MCF 10A (cell line): ENCODE measurements around the gene PIK3C2B. TPM values are rescaled to one million over a fixed set of nuclear protein-coding genes. Genes with fewer than 3 reads are reported as not detected.

Source experiments
- BruUV-seq: library from RNA; stranded (reverse); fragments of 400-500 nt; replicated peaks from 2 replicates; lab custom pipeline; 2021; lab: Mats Ljungman, UMichigan
- CTCF ChIA-PET: fragments of 300-600 bp; sonication (Branson Sonifier 250); formaldehyde crosslinking; extraction: SDS; loops from one replicate; lab custom pipeline; 2021; ENCODE audit warnings: antibody characterized with exemption, inconsistent platforms; lab: Yijun Ruan, JAX
- POLR2A ChIA-PET: fragments of 300-600, 350-650 bp; sonication (Branson Sonifier 250); formaldehyde crosslinking; extraction: SDS; loops from one replicate; lab custom pipeline; 2020; ENCODE audit warnings: antibody characterized with exemption, inconsistent platforms; lab: Yijun Ruan, JAX
- DNase-seq: peaks from one replicate; pipeline ENCODE4 v3.0.0-alpha.2; 2018; ENCODE audit not compliant: unreplicated experiment
- H3K27ac Mint-ChIP-seq: one replicate; pipeline ENCODE4 v1.8.0; 2022; ENCODE audit warnings: mild to moderate bottlenecking, low read depth, mixed read lengths; ENCODE audit not compliant: unreplicated experiment
- H3K27me3 Mint-ChIP-seq: one replicate; pipeline ENCODE4 v1.8.0; 2022; ENCODE audit warnings: mixed read lengths; ENCODE audit not compliant: insufficient read depth, unreplicated experiment
- H3K36me3 Mint-ChIP-seq: one replicate; pipeline ENCODE4 v1.8.0; 2022; ENCODE audit warnings: mild to moderate bottlenecking, moderate library complexity, mixed read lengths; ENCODE audit not compliant: insufficient read depth, unreplicated experiment
- H3K4me1 Mint-ChIP-seq: one replicate; pipeline ENCODE4 v1.8.0; 2022; ENCODE audit warnings: mixed read lengths; ENCODE audit not compliant: insufficient read depth, unreplicated experiment
- H3K4me3 Mint-ChIP-seq: one replicate; pipeline ENCODE4 v1.8.0; 2022; ENCODE audit warnings: mild to moderate bottlenecking, moderate library complexity, mixed read lengths; ENCODE audit not compliant: unreplicated experiment
- H3K9me3 Mint-ChIP-seq: one replicate; pipeline ENCODE4 v1.8.0; 2022; ENCODE audit warnings: mixed read lengths; ENCODE audit not compliant: unreplicated experiment
- intact Hi-C: fragments of 100-400 bp; cut with micrococcal nuclease; formaldehyde crosslinking; loops from 2 replicates; pipeline ENCODE4 v1.14.1; 2022
- total RNA-seq: library from RNA; stranded (reverse); gene quantifications from 2 replicates; pipeline ENCODE4 v1.2.3, GENCODE V29; 2022
- TF ChIP-seq, protein P1 (sequence below): fragments of 200-600 bp; IDR thresholded peaks from one replicate; pipeline ENCODE4 v1.8.0; 2022; ENCODE audit warnings: antibody characterized with exemption, mild to moderate bottlenecking; ENCODE audit not compliant: unreplicated experiment

The PIK3C2B gene
- total RNA-seq, 1 experiment from 2014 or later: 3.4 TPM

DNA sequence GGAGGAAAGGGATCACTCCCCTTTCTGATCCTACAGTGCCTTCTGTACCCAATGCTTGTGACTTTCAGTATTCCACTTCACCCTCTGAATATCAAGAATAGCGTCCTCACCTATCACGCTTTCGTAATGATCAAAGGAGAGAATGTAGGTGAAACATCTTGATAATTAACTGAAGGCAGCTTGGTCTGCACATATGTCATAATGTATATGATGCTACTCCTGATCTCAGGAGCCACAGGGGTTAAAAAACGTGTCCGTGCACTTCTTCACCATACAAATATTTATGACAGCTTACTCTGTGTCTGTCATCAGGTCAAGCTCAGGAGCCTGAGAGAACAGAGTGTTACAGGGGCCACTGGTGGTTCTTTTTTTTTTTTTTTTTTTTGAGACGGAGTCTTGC lies 1.2 kb upstream of the PIK3C2B start:
- CTCF ChIA-PET: interaction anchor here (0.5 to 20.9 kb wide), 13 partner anchors 9 to 1137 kb away, joined by 3 to 1125 read pairs (median 7); no protein-coding TSS in a partner anchor
- H3K4me3 Mint-ChIP-seq: peak overlapping the region; percentile 86
- no peak for DNase-seq
- H3K27ac Mint-ChIP-seq: no peak overlapping the region
- POLR2A ChIA-PET: interaction anchor here (0.6 to 11.8 kb wide), 16 partner anchors 8 to 332 kb away, joined by 3 to 253 read pairs (median 44); partner anchors contain the start of genes MDM4 and PPP1R15B
- H3K27me3 Mint-ChIP-seq: peaks cover 37% of the 10 kb centered on the region
- peaks cover 26% of the 10 kb centered on the region for H3K4me1 Mint-ChIP-seq
- H3K36me3 Mint-ChIP-seq: no peaks in the 10 kb centered on the region
- H3K9me3 Mint-ChIP-seq: no peaks in the 10 kb centered on the region
- no TSS peak for BruUV-seq
- intact Hi-C loops: loop anchor here (2.0 kb wide), 1 partner anchor 57 kb away; no protein-coding TSS in a partner anchor
- TF ChIP-seq, protein P1, sequence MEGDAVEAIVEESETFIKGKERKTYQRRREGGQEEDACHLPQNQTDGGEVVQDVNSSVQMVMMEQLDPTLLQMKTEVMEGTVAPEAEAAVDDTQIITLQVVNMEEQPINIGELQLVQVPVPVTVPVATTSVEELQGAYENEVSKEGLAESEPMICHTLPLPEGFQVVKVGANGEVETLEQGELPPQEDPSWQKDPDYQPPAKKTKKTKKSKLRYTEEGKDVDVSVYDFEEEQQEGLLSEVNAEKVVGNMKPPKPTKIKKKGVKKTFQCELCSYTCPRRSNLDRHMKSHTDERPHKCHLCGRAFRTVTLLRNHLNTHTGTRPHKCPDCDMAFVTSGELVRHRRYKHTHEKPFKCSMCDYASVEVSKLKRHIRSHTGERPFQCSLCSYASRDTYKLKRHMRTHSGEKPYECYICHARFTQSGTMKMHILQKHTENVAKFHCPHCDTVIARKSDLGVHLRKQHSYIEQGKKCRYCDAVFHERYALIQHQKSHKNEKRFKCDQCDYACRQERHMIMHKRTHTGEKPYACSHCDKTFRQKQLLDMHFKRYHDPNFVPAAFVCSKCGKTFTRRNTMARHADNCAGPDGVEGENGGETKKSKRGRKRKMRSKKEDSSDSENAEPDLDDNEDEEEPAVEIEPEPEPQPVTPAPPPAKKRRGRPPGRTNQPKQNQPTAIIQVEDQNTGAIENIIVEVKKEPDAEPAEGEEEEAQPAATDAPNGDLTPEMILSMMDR: no peak

DNA sequence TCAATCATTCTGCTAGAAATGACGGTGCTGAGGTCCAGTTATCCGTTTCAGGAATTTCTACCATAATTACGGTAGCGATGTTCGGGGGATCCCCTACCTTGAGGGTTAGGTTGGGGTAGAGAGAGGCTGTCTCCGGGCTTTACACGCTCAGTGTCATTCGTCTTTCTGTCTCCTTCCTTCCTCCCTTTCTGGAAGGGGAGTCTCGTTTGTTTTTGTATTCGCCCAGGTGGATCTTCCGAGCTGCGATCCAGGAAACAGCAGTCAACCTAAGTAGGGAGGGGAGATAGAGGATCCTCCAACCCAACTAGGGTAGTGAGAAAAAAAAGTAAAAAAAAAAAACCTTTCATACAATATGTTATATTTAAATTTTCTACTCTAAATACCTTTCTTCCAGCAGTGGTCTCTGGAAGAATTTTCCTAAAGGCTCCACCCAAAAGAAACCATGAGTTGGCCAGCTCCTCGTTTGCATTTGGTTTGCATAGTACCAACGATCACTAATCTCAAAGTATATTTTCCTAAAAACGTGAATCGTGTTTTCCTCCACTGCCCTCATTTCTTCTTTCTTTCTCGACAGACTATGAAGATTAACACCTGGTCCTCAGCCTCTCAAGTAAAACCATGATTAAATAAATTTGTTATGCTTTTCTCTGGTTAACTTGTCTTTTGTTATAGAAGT lies 611 bp upstream of the PIK3C2B start:
- no peak for DNase-seq
- ChIA-PET CTCF (interaction anchor here (0.6 to 20.9 kb wide), 18 partner anchors 9 to 1138 kb away, joined by 3 to 1125 read pairs (median 7); no protein-coding TSS in a partner anchor), POLR2A (interaction anchor here (0.6 to 11.8 kb wide), 26 partner anchors 9 to 333 kb away, joined by 3 to 253 read pairs (median 12); partner anchors contain the start of genes MDM4 and PPP1R15B)
- Mint-ChIP-seq H3K9me3 (no peaks in the 10 kb centered on the region), H3K36me3 (no peaks in the 10 kb centered on the region), H3K27me3 (peaks cover 37% of the 10 kb centered on the region), H3K4me3 (peak overlapping the region; percentile 86), H3K27ac (peak overlapping the region; percentile 24), H3K4me1 (peaks cover 26% of the 10 kb centered on the region)
- intact Hi-C loops: loop anchor here (2.0 kb wide), 1 partner anchor 56 kb away; no protein-coding TSS in a partner anchor
- TF ChIP-seq, protein P1: no peak
- no TSS peak for BruUV-seq

GRCh38 chr1:204493984-204494280 lies 673 bp downstream of the PIK3C2B start:
- CTCF ChIA-PET: interaction anchor here (0.6 to 20.9 kb wide), 26 partner anchors 10 to 1139 kb away, joined by 3 to 1125 read pairs (median 6); partner anchors contain the start of gene MDM4
- peaks cover 26% of the 10 kb centered on the region for H3K4me1 Mint-ChIP-seq
- H3K9me3 Mint-ChIP-seq: no peaks in the 10 kb centered on the region
- intact Hi-C loops: loop anchor here (1.0 to 2.0 kb wide), 4 partner anchors 48 to 83 kb away; partner anchors contain the start of gene PPP1R15B
- H3K27ac Mint-ChIP-seq: peak overlapping the region; percentile 17
- DNase-seq: no peak
- POLR2A ChIA-PET: interaction anchor here (0.6 to 11.8 kb wide), 32 partner anchors 9 to 1686 kb away, joined by 3 to 253 read pairs (median 7); partner anchors contain the start of genes MDM4 and PPP1R15B
- no TSS peak for BruUV-seq
- TF ChIP-seq, protein P1: no peak
- H3K27me3 Mint-ChIP-seq: peaks cover 47% of the 10 kb centered on the region
- peak overlapping the region; percentile 86 for H3K4me3 Mint-ChIP-seq
- no peaks in the 10 kb centered on the region for H3K36me3 Mint-ChIP-seq
